MCF 10A (cell line): ENCODE measurements around the gene FTCD. TPM values are rescaled to one million over a fixed set of nuclear protein-coding genes. Genes with fewer than 3 reads are reported as not detected.
"Not testable (repeated sequence)": the region's sequence is repeated elsewhere in the genome, so short reads cannot be mapped to it uniquely, and the experiment has no call there.

Experiments used
- Bru-seq: library from RNA; stranded (reverse); fragments of 400-500 nt; gene quantifications from one replicate; lab custom pipeline; 2021; lab: Mats Ljungman, UMichigan
- BruChase-seq, 2 experiments: library from RNA; stranded (reverse); fragments of 400-500 nt; gene quantifications; one replicate each; lab custom pipeline; 2021; lab: Mats Ljungman, UMichigan
- BruUV-seq: library from RNA; stranded (reverse); fragments of 400-500 nt; replicated peaks from 2 replicates; lab custom pipeline; 2021; lab: Mats Ljungman, UMichigan
- CTCF ChIA-PET: fragments of 300-600 bp; sonication (Branson Sonifier 250); formaldehyde crosslinking; extraction: SDS; loops from one replicate; lab custom pipeline; 2021; ENCODE audit warnings: antibody characterized with exemption, inconsistent platforms; lab: Yijun Ruan, JAX
- POLR2A ChIA-PET: fragments of 300-600, 350-650 bp; sonication (Branson Sonifier 250); formaldehyde crosslinking; extraction: SDS; loops from one replicate; lab custom pipeline; 2020; ENCODE audit warnings: antibody characterized with exemption, inconsistent platforms; lab: Yijun Ruan, JAX
- DNase-seq: peaks from one replicate; pipeline ENCODE4 v3.0.0-alpha.2; 2018; ENCODE audit not compliant: unreplicated experiment
- H3K27ac Mint-ChIP-seq: one replicate; pipeline ENCODE4 v1.8.0; 2022; ENCODE audit warnings: mild to moderate bottlenecking, low read depth, mixed read lengths; ENCODE audit not compliant: unreplicated experiment
- H3K27me3 Mint-ChIP-seq: one replicate; pipeline ENCODE4 v1.8.0; 2022; ENCODE audit warnings: mixed read lengths; ENCODE audit not compliant: insufficient read depth, unreplicated experiment
- H3K36me3 Mint-ChIP-seq: one replicate; pipeline ENCODE4 v1.8.0; 2022; ENCODE audit warnings: mild to moderate bottlenecking, moderate library complexity, mixed read lengths; ENCODE audit not compliant: insufficient read depth, unreplicated experiment
- H3K4me1 Mint-ChIP-seq: one replicate; pipeline ENCODE4 v1.8.0; 2022; ENCODE audit warnings: mixed read lengths; ENCODE audit not compliant: insufficient read depth, unreplicated experiment
- H3K4me3 Mint-ChIP-seq: one replicate; pipeline ENCODE4 v1.8.0; 2022; ENCODE audit warnings: mild to moderate bottlenecking, moderate library complexity, mixed read lengths; ENCODE audit not compliant: unreplicated experiment
- H3K9me3 Mint-ChIP-seq: one replicate; pipeline ENCODE4 v1.8.0; 2022; ENCODE audit warnings: mixed read lengths; ENCODE audit not compliant: unreplicated experiment
- CTCF ChIP-seq: fragments of 200-600 bp; IDR thresholded peaks from one replicate; pipeline ENCODE4 v1.8.0; 2022; ENCODE audit warnings: antibody characterized with exemption, mild to moderate bottlenecking; ENCODE audit not compliant: unreplicated experiment
- intact Hi-C: fragments of 100-400 bp; cut with micrococcal nuclease; formaldehyde crosslinking; loops from 2 replicates; pipeline ENCODE4 v1.14.1; 2022
- long read RNA-seq: library from polyadenylated mRNA; stranded (forward); transcript quantifications from one replicate; pipeline ENCODE4 v2.0.0, GENCODE V29; 2022
- total RNA-seq: library from RNA; stranded (reverse); gene quantifications from 2 replicates; pipeline ENCODE4 v1.2.3, GENCODE V29; 2022

FTCD gene
- total RNA-seq (0.20 TPM in 1 of 2 replicates, not detected in the other), Bru-seq, nascent RNA (percentile 17 among the genes with signal in this experiment), BruChase-seq, experiment 1, labeled RNA remaining after a 6-hour chase (percentile 39 among the genes with signal in this experiment), BruChase-seq, experiment 2, labeled RNA remaining after a 2-hour chase (percentile 26 among the genes with signal in this experiment)
- long read RNA-seq, result 0 reads

- TF ChIP-seq CTCF, result no peak
- no peak within 1 kb of the TSS for H3K27ac Mint-ChIP-seq
- H3K4me1 Mint-ChIP-seq, result peaks cover 5% of the 10 kb centered on the region
- H3K27me3 Mint-ChIP-seq, result no peaks in the 10 kb centered on the region
- no peak for DNase-seq
- BruUV-seq, result no TSS peak
- H3K9me3 Mint-ChIP-seq, result no peaks in the 10 kb centered on the region
- ChIA-PET POLR2A (no interaction called here), CTCF (no interaction called here)
- H3K36me3 Mint-ChIP-seq, result no peaks in the 10 kb centered on the region
- no peak within 1 kb of the TSS for H3K4me3 Mint-ChIP-seq
- intact Hi-C loops, result no loop called here
These were observed at the start of gene FTCD for GRCh38 chr21:46155514-46156377. Gene FTCD, minus strand, starts transcription at chr21:46155579. Its CDS starts 56 bp downstream, at chr21:46155523.

GRCh38 chr21:46205166-46205565, 49.8 kb upstream of the FTCD start:
- no peak overlapping the region for H3K27ac Mint-ChIP-seq
- no TSS peak for BruUV-seq
- intact Hi-C loops, result no loop called here
- H3K36me3 Mint-ChIP-seq, result peaks cover 65% of the 10 kb centered on the region
- H3K9me3 Mint-ChIP-seq, result no peaks in the 10 kb centered on the region
- CTCF ChIA-PET, result no interaction called here
- POLR2A ChIA-PET, result no interaction called here
- H3K4me3 Mint-ChIP-seq, result no peak overlapping the region
- no peak for TF ChIP-seq CTCF
- H3K27me3 Mint-ChIP-seq, result no peaks in the 10 kb centered on the region
- no peak for DNase-seq
- H3K4me1 Mint-ChIP-seq, result no peaks in the 10 kb centered on the region

GRCh38 chr21:46203203-46203600, 47.8 kb upstream of the FTCD start:
- DNase-seq, result no peak
- no peaks in the 10 kb centered on the region for H3K4me1 Mint-ChIP-seq
- intact Hi-C loops, result no loop called here
- no peak overlapping the region for H3K27ac Mint-ChIP-seq
- H3K27me3 Mint-ChIP-seq, result no peaks in the 10 kb centered on the region
- no peak for TF ChIP-seq CTCF
- no peaks in the 10 kb centered on the region for H3K9me3 Mint-ChIP-seq
- ChIA-PET POLR2A (no interaction called here), CTCF (no interaction called here)
- H3K36me3 Mint-ChIP-seq, result peaks cover 66% of the 10 kb centered on the region
- BruUV-seq, result no TSS peak
- no peak overlapping the region for H3K4me3 Mint-ChIP-seq

- intact Hi-C loops, result no loop called here
- TF ChIP-seq CTCF, result no peak
- POLR2A ChIA-PET, result no interaction called here
- Mint-ChIP-seq H3K4me3 (no peak overlapping the region), H3K36me3 (peaks cover 69% of the 10 kb centered on the region), H3K9me3 (no peaks in the 10 kb centered on the region), H3K4me1 (no peaks in the 10 kb centered on the region), H3K27ac (no peak overlapping the region), H3K27me3 (no peaks in the 10 kb centered on the region)
- CTCF ChIA-PET, result no interaction called here
- BruUV-seq, result no TSS peak
- no peak for DNase-seq
These were observed 47.3 kb upstream of the FTCD start for GRCh38 chr21:46202592-46203202.

GRCh38 chr21:46200877-46201803, 45.8 kb upstream of the FTCD start:
- H3K4me1 Mint-ChIP-seq, BruUV-seq, H3K27ac Mint-ChIP-seq, intact Hi-C loops, POLR2A ChIA-PET, CTCF ChIA-PET, H3K4me3 Mint-ChIP-seq, DNase-seq, H3K27me3 Mint-ChIP-seq, H3K9me3 Mint-ChIP-seq: not testable (repeated sequence)
- peaks cover 84% of the 10 kb centered on the region for H3K36me3 Mint-ChIP-seq
